ENCODE measurements around the gene SNRPA1.

SNRPA1 gene

GRCh38 chr15:101262551-101262950 lies 32.5 kb downstream of the SNRPA1 start:
- no peak overlapping the region for H3K4me3 ChIP-seq (ENCODE audit: control insufficient read depth, low read depth, low read length)
- TF ChIP-seq CTCF (conservative IDR thresholded peaks at IDR 0.05; ENCODE audit: control insufficient read depth, insufficient read depth, low read depth, low read length): no peak
- DNase-seq (ENCODE audit: low read depth): no peak

- TF ChIP-seq CTCF (conservative IDR thresholded peaks at IDR 0.05; ENCODE audit: control insufficient read depth, insufficient read depth, low read depth, low read length): peak; percentile 90
- H3K4me3 ChIP-seq (ENCODE audit: control insufficient read depth, low read depth, low read length): no peak overlapping the region
- DNase-seq (ENCODE audit: low read depth): peak; percentile 80
Measured at GRCh38 chr15:101258238-101259144, 36.6 kb downstream of the SNRPA1 start.

- TF ChIP-seq CTCF (conservative IDR thresholded peaks at IDR 0.05; ENCODE audit: control insufficient read depth, insufficient read depth, low read depth, low read length): peak; percentile 52
- no peak for DNase-seq (ENCODE audit: low read depth)
- H3K4me3 ChIP-seq (ENCODE audit: control insufficient read depth, low read depth, low read length): no peak overlapping the region
Measured at GRCh38 chr15:101256757-101257156, 38.3 kb downstream of the SNRPA1 start.

- no peak for TF ChIP-seq CTCF (conservative IDR thresholded peaks at IDR 0.05; ENCODE audit: control insufficient read depth, insufficient read depth, low read depth, low read length)
- DNase-seq (ENCODE audit: low read depth): peak; percentile 67
- H3K4me3 ChIP-seq (ENCODE audit: control insufficient read depth, low read depth, low read length): no peak overlapping the region
Measured at GRCh38 chr15:101255615-101256241, 39.3 kb downstream of the SNRPA1 start.

GRCh38 chr15:101255051-101255395 lies 40.0 kb downstream of the SNRPA1 start:
- no peak overlapping the region for H3K4me3 ChIP-seq (ENCODE audit: control insufficient read depth, low read depth, low read length)
- no peak for DNase-seq (ENCODE audit: low read depth)
- no peak for TF ChIP-seq CTCF (conservative IDR thresholded peaks at IDR 0.05; ENCODE audit: control insufficient read depth, insufficient read depth, low read depth, low read length)

- no peak overlapping the region for H3K4me3 ChIP-seq (ENCODE audit: control insufficient read depth, low read depth, low read length)
- DNase-seq (ENCODE audit: low read depth): no peak
- TF ChIP-seq CTCF (conservative IDR thresholded peaks at IDR 0.05; ENCODE audit: control insufficient read depth, insufficient read depth, low read depth, low read length): no peak
Measured at GRCh38 chr15:101254157-101255050, 40.6 kb downstream of the SNRPA1 start.
